Measurements from ENCODE around the gene HS1BP3. TPM values are rescaled to one million over a fixed set of nuclear protein-coding genes. Genes with fewer than 3 reads are reported as not detected.

Gene HS1BP3
- total and polyA plus RNA-seq, 2 of the 13 experiments (the other 11 are each of a cell fraction or from before 2014, with no cell fraction given), result 15.2 to 22.0 TPM

- no peak for TF ChIP-seq TFE3 (CRISPR knock-in tag; IDR thresholded peaks at IDR 0.05)
- no peak for TF ChIP-seq HNRNPH1 (optimal IDR thresholded peaks at IDR 0.05; ENCODE audit: low read depth, low read length)
- no peak for TF ChIP-seq ZBTB21 (CRISPR knock-in tag; IDR thresholded peaks at IDR 0.05)
- TF ChIP-seq ZBTB34 (CRISPR knock-in tag; IDR thresholded peaks at IDR 0.05), result no peak
- TF ChIP-seq ZNF318 (CRISPR knock-in tag; IDR thresholded peaks at IDR 0.05), result no peak
- no peak for TF ChIP-seq ZBTB8A (CRISPR knock-in tag; IDR thresholded peaks at IDR 0.05; ENCODE audit: borderline replicate concordance, low read depth)
- TF ChIP-seq MEIS1 (CRISPR knock-in tag; IDR thresholded peaks at IDR 0.05; ENCODE audit: borderline replicate concordance), result no peak
- TF ChIP-seq HNF1A (IDR thresholded peaks at IDR 0.05; ENCODE audit: low read depth), result no peak
- no peak for TF ChIP-seq HNF1A (CRISPR knock-in tag; IDR thresholded peaks at IDR 0.05; ENCODE audit: borderline replicate concordance)
- no peak for TF ChIP-seq PATZ1 (CRISPR knock-in tag; IDR thresholded peaks at IDR 0.05)
Observed at GRCh38 chr2:20664431-20665242, 13.7 kb upstream of the HS1BP3 start (continued).

Measured in HepG2 (cell line).